GM19324 (cell line): ENCODE results near the gene NEK7.

Experiments used
- ATAC-seq: cut with Tn5 transposase; IDR thresholded peaks from one replicate; pipeline ENCODE4 v1.9.1; 2021; ENCODE audit warnings: mild to moderate bottlenecking, moderate library complexity; ENCODE audit not compliant: unreplicated experiment, low FRiP score

Gene NEK7

GRCh38 chr1:198245379-198245778, 88.6 kb downstream of the NEK7 start:
- no peak for ATAC-seq

- no peak for ATAC-seq
Measured at GRCh38 chr1:198246337-198246736, 89.5 kb downstream of the NEK7 start.

DNA sequence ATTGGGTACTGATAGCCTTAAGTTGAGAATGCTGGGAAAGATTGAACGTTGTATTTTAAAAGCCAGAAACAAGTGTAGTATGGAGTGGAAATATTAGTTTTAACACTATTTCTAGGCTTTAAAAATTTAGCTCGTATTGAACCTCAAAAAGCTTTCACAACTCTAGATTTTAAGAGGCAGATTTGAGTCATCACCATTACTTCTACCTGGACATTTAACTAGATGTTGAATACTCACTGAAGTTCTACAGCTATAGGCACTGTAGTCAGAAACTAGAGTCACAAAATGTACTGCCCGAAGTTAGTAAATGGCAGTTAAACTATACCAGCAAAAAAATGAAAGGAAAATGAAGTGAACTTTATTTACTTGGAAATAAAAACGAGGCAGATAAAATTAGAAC, 96.5 kb downstream of the NEK7 start:
- no peak for ATAC-seq

GRCh38 chr1:198253668-198254067, 96.9 kb downstream of the NEK7 start:
- peak; percentile 98 for ATAC-seq

- no peak for ATAC-seq
Measured at GRCh38 chr1:198254521-198254920, 97.7 kb downstream of the NEK7 start.

GRCh38 chr1:198254948-198255347, 98.2 kb downstream of the NEK7 start:
- ATAC-seq = no peak

- no peak for ATAC-seq
Measured at GRCh38 chr1:198255784-198256183, 99.0 kb downstream of the NEK7 start.

DNA sequence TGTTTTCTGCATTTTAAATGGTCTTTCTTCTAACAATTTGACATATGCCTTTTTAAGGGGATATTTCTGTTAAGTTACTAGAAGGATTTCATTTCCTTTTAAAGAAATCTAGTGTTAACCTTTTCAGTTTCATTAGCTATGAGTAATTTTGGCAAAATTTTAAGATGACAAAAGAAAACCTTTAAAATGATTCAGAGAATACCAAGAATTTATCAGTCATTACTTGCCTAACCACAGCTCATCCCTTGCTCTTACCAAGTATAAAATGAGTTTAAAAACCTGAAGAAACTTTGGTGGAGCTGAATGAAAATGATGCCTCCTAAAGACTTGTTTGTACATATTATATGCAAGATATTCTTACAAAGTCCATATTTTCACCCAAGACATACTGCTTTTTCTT, 101.7 kb downstream of the NEK7 start:
- ATAC-seq = no peak

GRCh38 chr1:198259333-198260074, 102.7 kb downstream of the NEK7 start:
- ATAC-seq = no peak

- ATAC-seq = no peak
Measured at GRCh38 chr1:198261886-198262285, 105.1 kb downstream of the NEK7 start.

DNA sequence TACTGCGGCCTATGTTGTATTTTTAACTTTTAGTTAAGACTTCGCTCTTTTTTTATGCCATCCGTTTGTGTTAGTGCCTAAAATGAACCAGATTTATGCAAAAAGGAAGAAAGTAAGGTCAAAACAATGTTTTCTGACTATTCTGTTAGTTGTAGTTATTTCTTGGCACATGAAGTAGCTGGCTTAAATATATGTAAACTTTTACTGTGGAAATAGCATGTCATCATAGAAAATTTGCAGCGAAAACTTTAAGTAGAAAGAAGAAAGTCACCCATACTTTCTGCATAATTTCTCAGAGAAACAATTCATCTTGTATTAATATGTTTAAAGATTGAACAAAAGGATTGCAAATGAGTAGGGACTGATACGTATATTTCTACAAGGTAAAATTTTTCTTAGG, 106.4 kb downstream of the NEK7 start:
- ATAC-seq = no peak

GRCh38 chr1:198264282-198264681, 107.5 kb downstream of the NEK7 start:
- no peak for ATAC-seq

- ATAC-seq = no peak
Measured at GRCh38 chr1:198265073-198265661, 108.4 kb downstream of the NEK7 start.

- no peak for ATAC-seq
Measured at GRCh38 chr1:198267056-198267455, 110.3 kb downstream of the NEK7 start.

GRCh38 chr1:198267921-198268320, 111.1 kb downstream of the NEK7 start:
- ATAC-seq = no peak

DNA sequence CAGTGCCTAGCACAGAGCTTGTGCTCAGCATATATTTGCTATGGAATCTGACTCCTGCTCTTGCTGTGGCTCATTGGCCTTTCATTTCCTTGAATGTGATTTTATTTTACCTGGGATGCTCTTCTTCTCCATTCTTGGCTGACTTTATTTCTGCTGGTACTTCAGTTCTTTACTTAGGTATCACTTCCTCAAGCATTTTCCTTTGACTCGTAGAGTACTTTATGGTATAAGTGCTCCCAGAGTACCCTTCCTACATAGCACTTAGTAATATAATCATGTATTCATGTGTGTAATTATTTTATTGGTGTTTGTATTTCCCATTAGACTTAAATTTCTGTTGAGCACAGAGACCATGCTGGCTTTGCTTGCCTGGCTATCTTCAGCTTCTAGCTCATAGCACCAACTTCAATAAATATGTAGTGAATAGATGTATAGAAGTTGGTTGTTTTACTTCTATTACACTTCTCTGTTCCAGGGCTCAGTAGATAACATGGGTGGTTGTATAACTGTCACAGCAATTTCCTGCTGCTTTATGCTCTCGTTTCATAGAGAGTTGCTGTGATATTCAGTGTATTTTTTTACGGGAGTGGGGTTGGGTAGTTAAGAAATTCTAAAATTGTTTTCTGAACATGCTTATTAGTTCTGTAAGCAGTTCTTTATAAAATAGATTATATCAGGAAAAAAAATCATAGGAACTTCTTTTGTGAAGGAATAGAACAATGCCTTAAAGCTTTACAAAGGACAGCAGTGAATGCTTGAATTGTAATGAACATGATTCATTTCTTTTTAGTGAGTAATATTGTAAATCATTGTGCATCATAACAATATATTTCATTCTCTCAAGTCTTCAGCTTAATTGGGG, 112.2 kb downstream of the NEK7 start:
- no peak for ATAC-seq

GRCh38 chr1:198269646-198269940, 112.8 kb downstream of the NEK7 start:
- ATAC-seq = no peak

GRCh38 chr1:198270273-198270828, 113.6 kb downstream of the NEK7 start:
- ATAC-seq = no peak

DNA sequence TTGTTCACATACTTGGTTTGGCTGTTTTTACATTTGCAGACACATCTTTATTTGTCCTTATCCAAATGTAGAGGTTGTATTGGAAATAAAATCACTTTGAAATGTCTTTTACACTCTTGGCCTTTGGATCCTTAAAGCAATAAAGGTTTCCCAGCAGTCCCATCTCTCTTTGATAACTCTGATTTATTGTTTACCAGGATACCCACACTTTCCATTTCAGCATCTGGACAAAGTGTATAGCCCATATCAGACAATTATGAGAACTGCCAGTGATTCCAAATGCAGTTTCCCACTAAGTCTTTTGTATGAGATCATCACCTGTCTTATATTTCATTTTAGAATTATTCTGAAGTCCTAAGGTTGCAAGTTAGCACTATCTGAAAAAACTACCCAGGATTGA, 114.7 kb downstream of the NEK7 start:
- ATAC-seq = no peak

DNA sequence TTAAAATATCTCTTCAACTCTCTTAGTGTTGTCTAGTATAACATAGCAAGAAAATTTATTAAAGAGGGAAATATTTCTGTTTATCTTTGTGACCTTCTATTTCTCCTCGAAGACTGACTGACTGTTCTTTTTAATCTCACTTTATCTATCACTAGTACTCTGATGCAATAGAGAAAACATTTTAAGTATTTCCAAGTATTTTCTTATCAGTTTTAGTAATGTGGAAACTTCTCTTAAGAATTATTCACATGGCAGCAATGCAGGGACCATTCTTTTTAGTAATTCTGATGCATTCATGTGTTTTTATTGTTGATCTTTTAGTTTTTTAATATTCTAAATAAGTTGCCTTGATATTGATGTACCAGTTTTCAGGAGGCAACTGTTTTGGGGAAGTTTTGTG, 115.7 kb downstream of the NEK7 start:
- no peak for ATAC-seq

GRCh38 chr1:198273748-198274295, 117.0 kb downstream of the NEK7 start:
- no peak for ATAC-seq
